C4-2B (cell line): Measurements from ENCODE around the gene BNIPL.

ENCODE experiments used
- ZFX ChIP-seq: fragments of 450-650 bp; IDR thresholded peaks from 2 replicates; pipeline ENCODE4 v1.6.1; 2017
- TF ChIP-seq, protein P1 (sequence below): fragments of 450-650 bp; conservative IDR thresholded peaks from 2 replicates; pipeline ENCODE4 v1.5.1; 2017; ENCODE audit warnings: mild to moderate bottlenecking

DNA sequence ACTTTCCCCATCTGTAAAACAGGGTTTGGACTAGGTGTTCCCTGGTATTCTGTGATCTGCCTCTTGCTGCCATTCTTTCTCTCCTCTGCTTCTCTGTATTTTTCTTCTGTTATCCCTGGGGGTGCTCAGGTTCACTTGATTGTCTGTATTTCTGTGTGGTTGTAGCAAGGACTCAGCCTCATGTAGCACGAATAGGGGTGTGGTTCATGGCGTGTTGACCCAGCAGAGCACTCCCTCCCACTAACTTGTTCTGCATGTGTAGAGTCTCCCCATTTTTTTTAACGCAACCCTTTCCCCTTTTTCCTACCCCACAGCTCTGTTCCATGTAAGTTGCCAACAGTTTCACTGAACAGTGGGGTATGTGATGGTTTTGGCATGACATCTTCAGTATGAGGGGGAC, 1.2 kb upstream of the BNIPL start:
- TF ChIP-seq, protein P1, sequence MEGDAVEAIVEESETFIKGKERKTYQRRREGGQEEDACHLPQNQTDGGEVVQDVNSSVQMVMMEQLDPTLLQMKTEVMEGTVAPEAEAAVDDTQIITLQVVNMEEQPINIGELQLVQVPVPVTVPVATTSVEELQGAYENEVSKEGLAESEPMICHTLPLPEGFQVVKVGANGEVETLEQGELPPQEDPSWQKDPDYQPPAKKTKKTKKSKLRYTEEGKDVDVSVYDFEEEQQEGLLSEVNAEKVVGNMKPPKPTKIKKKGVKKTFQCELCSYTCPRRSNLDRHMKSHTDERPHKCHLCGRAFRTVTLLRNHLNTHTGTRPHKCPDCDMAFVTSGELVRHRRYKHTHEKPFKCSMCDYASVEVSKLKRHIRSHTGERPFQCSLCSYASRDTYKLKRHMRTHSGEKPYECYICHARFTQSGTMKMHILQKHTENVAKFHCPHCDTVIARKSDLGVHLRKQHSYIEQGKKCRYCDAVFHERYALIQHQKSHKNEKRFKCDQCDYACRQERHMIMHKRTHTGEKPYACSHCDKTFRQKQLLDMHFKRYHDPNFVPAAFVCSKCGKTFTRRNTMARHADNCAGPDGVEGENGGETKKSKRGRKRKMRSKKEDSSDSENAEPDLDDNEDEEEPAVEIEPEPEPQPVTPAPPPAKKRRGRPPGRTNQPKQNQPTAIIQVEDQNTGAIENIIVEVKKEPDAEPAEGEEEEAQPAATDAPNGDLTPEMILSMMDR = no peak
- TF ChIP-seq ZFX = no peak
